NCI-H446 (cell line): ENCODE data around the gene INPP5D.
"Not testable (repeated sequence)": the region's sequence is repeated elsewhere in the genome, so short reads cannot be mapped to it uniquely, and the experiment has no call there.

Experiments used
- DNase-seq, 2 experiments: peaks; one replicate each; lab custom pipeline; 2025; lab: John Stamatoyannopoulos, UW

Gene INPP5D

DNA sequence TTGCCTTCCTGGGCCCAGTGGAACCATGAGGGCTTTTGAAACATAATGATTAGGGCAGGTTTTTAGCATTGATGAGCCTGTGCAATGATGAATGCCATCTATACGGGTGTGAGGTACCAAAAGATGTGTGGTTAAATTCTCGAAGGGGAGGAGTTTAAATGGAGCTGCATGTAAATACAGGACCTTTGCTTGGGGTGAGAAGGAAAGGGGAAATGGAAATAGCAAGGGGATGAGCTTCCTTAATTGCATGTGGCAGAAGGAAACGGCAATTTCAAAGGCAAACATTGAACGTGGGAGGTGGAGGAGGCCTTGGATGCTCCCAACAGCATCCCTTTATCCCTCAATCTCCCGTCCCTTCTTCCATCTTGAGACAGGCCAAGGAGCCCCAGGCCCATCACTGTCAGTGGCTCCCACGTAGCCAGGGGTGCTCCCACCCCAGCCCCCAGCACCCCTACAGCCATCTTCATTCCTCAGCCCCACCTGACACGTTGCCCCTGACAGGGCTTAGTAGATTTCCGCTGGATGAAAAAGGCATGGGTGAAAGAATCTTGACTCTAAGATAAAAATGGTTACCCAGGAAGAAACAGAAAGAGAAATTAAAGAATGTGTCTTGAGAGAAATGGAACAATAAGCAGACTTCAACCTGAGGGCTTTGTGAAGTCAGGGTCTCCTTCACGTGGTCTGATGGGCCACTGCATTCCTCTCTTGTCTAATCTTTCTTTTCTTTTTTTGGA is 32.5 kb downstream of the INPP5D start:
- no peak for DNase-seq

DNA sequence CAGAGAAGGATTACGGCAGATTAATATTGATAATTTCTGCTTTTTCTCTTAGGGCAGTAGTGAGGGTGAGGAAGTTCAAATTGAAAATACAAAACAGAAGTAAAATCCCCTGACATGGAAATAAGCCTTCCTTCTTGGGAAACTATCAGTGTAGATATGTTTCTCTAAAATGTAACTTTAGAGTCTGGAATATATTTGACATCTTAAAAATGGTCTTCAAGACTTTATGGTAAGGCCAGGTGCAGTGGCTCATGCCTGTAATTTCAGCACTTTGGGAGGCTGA is 33.0 kb downstream of the INPP5D start:
- DNase-seq: no peak

GRCh38 chr2:233093721-233094120 is 33.6 kb downstream of the INPP5D start:
- DNase-seq: no peak

- DNase-seq: no peak
Measured at GRCh38 chr2:233094614-233095013, 34.5 kb downstream of the INPP5D start.

DNA sequence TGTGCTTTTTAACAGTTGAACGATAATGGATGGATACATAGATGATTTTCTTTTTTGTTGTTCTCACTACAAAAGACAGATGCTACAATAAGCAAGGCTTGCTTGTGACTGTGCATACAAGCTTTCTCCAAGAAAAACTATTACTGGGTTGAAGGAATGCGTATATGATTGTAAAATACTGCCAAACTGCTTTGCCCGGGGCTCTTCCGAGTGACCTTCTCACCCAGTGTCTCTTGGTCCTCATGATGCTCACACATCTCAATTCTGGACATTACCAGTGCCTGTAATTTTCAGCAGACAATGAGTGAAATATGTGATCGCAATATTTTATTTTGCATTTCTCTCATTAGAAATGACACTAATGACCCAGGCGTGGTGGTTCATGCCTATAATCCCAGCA is 35.9 kb downstream of the INPP5D start:
- no peak for DNase-seq

DNA sequence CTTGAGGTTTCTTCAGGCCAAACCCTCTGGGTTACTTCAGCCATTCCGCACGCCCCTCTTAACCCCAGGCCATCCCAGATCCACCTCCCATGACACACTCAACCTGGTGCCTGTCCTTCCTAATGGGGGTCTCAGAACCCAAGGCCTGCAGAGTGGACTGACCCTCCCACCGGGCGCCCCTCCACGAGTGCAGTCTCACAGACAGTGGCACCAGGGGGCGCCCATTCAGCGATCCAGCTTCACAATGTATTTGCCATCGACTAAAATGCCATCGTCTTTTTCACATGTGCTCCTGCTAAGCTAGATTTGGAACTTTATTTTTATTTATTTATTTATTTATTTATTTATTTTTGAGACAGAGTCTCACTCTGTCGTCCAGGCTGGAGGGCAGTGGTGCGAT is 38.5 kb downstream of the INPP5D start:
- peak in 1 of 2 experiments; percentile 20 for DNase-seq

- not testable (repeated sequence) for DNase-seq
Measured at GRCh38 chr2:233099820-233100191, 39.7 kb downstream of the INPP5D start.

DNA sequence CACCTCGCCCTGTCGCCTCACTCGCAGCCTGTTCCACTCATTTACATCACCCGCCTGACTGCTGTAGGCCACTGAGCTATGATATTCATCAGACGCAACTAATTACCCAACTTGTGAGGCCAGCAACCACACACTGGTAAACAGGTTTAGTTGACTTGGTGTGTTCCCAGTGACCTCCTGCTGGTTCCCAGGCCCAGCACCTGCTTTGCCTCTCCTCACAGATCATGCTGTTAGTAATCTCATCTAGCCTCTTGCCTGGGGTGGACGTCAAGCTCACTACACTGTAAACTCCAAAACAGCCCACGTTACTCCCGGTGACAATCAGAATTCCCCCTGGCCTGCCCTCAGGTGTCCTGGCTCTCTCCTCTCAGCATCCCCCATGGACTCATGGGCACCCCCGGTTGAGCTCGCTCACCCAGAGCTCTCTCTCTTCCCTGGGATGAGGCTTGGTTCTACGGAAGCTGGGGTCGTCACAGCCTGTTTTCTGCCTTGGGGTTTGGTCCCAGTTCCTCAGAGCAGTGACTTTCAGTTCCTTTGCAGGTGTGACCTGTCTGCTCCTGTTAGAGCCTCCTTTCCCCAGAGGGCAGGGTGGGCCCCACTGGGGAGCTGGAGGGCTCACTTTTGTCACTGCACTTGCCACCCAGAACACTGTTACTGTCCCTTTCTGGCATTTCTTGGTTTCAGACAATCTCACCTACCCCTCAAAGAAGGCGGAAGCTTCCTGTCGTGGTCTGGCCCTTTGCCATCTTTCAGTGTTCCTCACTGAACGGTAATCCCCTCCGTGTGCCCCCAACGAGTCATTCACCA is 40.3 kb downstream of the INPP5D start:
- no peak for DNase-seq

DNA sequence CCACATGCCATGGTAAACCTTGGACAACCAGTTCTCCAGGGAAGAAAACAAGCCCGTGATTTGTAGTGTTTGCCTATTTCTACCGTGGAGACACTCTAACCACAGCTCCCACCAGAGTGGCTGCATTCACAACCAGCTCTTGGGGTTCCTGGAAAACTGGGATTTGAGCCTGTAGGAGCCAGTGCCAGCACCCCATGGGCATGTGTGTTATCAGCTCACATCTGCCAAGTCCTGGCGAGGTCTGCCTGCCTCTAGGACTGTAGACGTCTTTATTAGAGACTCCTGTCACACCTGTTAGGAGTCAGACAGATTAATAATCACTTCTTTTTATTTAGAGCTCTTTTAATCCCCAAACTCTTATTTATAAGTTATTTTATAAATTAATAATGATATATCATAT is 41.0 kb downstream of the INPP5D start:
- no peak for DNase-seq

DNA sequence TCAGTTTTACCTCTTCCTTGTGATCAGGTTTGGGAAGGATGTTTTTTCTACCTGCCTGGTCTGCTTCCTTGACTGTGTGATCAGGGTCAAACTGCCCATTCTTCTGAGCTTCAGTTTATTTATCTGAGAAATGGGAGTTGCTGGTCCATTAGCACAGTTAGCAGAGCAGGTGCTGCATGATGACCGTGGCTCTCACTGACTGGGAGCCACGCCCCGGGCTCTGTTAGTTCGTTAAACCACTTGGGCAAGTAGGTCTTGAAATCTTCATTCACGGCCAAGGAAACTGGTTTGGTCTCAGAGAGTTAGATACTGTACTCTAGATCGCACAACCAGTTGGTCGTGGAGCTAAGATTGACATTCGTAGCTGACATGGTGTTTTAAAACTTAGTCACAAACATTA is 41.7 kb downstream of the INPP5D start:
- DNase-seq: no peak

- DNase-seq: no peak
Measured at GRCh38 chr2:233105156-233105895, 45.2 kb downstream of the INPP5D start.

GRCh38 chr2:233105930-233106329 is 45.8 kb downstream of the INPP5D start:
- DNase-seq: no peak

DNA sequence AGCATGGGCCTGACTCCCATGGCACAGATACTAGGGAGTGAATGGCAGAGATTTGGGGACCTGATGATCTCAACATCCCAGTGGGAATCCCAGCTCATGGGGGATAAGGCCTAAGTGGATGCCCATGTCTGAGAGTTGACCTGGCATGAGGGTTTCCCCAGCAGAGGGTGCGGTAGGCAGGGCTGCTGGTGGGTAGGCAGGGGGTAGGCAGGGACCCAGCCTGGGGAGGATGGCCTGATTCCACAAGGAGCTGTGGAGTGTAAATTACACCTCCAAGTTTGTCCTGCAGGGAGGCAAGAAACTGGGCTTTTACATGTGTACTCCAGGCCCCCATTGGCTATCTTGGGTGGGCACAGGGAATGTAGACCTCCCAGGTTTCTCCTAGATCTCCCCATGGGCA is 46.9 kb downstream of the INPP5D start:
- DNase-seq: no peak

DNA sequence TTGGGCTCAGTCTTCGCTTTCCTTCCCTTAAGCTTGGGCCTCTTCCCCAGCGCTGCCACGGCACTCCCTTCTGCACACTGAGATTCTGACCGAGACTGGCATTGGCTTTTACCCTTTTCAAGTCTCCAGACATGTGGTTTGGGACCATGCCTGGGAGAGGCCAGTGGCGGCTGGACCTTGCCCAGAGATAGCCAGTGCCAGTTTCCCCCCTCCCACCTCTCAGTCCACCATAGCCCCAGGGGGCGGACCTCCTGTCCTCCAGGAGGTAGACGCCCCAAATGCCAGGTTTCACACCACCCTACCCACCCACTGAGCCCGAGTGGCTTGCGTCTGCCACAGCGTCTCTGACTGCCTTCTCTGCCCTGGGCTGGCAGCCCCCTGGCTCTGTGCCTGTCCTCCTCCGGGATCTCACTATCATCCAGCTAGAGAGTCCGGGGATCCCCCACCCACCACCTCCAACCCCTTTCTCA is 47.7 kb downstream of the INPP5D start:
- DNase-seq: no peak

- DNase-seq: no peak
Measured at GRCh38 chr2:233108611-233109490, 48.7 kb downstream of the INPP5D start.

- DNase-seq: no peak
Measured at GRCh38 chr2:233111427-233111826, 51.3 kb downstream of the INPP5D start.

DNA sequence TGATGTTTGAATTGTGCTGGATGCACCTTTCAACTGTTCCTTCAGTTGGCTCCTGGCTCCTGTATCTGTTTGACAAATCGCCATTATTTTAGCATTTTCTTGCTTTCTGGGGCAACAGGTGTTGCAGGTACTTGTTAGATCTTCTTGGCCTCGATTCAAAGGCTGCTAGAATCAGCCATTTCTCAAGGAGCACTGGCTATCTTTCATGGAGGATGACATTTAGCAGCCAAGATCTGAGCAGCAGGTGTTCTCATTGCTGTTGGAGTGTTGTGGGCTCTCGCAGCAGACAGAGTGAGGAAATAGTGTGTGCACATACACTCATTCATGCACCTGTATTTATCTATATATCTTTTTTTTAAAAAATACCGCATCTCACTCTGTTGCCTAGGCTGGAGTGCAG is 52.2 kb downstream of the INPP5D start:
- no peak for DNase-seq

- DNase-seq: no peak
Measured at GRCh38 chr2:233112776-233113452, 52.8 kb downstream of the INPP5D start.

GRCh38 chr2:233114421-233114861 is 54.3 kb downstream of the INPP5D start:
- no peak for DNase-seq

DNA sequence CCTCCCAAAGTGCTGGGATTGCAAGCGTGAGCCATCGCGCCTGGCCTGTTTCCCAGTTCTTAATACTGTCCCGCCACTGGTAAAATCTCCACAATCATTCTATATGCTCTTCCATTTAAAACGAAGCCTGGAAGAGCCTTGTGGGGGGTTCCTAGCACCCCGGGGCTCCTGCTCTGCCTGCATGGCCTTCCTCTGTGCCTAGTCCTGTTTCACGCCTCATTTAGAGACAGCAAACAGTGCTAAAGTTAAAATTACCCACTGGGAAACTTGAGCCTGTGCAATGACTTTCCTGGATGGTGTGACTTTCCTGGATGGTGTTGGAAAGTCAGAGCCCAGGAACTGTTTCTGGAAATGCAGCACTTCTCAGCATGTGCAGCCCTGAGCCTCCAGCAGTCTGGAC is 55.0 kb downstream of the INPP5D start:
- DNase-seq: no peak

DNA sequence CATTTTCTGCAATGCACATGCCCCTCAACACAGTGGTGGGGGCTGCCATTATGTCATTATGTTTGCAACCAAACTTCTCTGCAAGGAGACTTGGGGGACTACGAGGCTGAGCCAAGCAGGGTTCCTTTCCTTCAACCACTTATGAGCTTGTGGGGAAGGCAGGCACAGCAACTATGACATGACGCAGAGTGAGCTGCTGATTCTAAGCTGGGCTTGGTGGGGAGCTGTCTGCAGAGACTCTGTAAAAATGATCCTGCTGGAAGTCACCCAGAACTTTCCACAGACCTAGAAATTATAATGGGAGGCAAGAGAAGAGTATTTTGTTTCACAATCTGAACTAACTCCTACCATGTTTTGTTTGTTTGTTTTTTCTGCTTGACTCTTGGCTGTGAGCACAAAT is 55.6 kb downstream of the INPP5D start:
- DNase-seq: no peak
